Measurements from ENCODE around the gene PDK2. TPM values are rescaled to one million over a fixed set of nuclear protein-coding genes. Genes with fewer than 3 reads are reported as not detected.

PDK2 gene
- total and polyA plus RNA-seq, 10 of the 15 experiments (the other 5 are each of a cell fraction or from before 2014, with no cell fraction given), result 0.98 to 22.6 (median 12.3) TPM

DNA sequence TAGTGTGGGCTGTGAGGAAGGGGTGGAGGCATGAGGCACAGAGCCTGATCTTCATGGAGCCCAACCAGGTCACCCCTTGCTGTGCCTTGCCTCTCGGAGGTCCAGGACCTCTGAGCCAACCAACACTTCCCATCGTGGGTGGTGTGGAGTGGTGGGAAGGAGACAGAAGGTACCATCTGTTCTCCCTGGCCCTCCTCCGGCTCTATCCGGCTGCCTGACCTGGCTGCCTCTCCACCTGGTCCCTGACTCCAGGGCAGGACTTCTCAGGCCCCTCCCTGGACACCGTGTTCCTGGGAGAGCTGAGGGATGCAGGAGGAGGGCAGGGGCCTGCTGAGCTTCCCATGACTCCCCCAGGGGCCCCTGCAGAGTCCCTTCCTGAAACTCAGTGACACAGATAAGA is 3.9 kb downstream of the PDK2 start:
- no peaks in the 10 kb centered on the region for H4K20me1 ChIP-seq (ENCODE audit: control insufficient read depth, insufficient read depth)
- FAIRE-seq (no peak), ATAC-seq (no peak), DNase-seq (ENCODE audit: low read depth, low spot score) (no peak)
- H3K4me3 ChIP-seq, result no peak overlapping the region
- ChIA-PET RAD21 (ENCODE audit: unreplicated experiment) (no interaction called here), POLR2A (no interaction called here), CTCF (interaction anchor here (2.0 to 3.4 kb wide), 3 partner anchors 12 to 62 kb away, joined by 4 to 13 read pairs (median 6); no protein-coding TSS in a partner anchor), SMC1A (ENCODE audit: uncharacterized antibody, unreplicated experiment) (no interaction called here)
- H3K36me3 ChIP-seq (ENCODE audit: control insufficient read depth in 2 of 2, insufficient read depth in 2 of 2, low read length in 1 of 2), result no peaks in the 10 kb centered on the region
- H3K9ac ChIP-seq (ENCODE audit: control insufficient read depth, insufficient read depth, low read length), result no peak overlapping the region
- in situ Hi-C loops (cut with MboI) (no loop called here), intact Hi-C loops (cut with micrococcal nuclease; ENCODE audit: unreplicated experiment) (loop anchor here (5.0 kb wide), 1 partner anchor 48 kb away; no protein-coding TSS in a partner anchor)
- H3K4me1 ChIP-seq (ENCODE audit: control insufficient read depth, insufficient read depth, low read length), result peaks cover 17% of the 10 kb centered on the region
- no peaks in the 10 kb centered on the region for H3K27me3 ChIP-seq (replicated peaks in 1 of 2; ENCODE audit: control insufficient read depth in 2 of 2, insufficient read depth in 2 of 2, low read length in 1 of 2)
- TF ChIP-seq MTA3 (IDR thresholded peaks at IDR 0.05; ENCODE audit: borderline replicate concordance, low read length) (no peak), STAT1 (conservative IDR thresholded peaks at IDR 0.05) (no peak), BMI1 (IDR thresholded peaks at IDR 0.05; ENCODE audit: borderline replicate concordance) (no peak), NBN (IDR thresholded peaks at IDR 0.05) (no peak), BACH1 (IDR thresholded peaks at IDR 0.05; ENCODE audit: borderline replicate concordance) (no peak), ESRRA (IDR thresholded peaks at IDR 0.05; ENCODE audit: low read length) (no peak), YY1 (IDR thresholded peaks at IDR 0.05; ENCODE audit: low read depth, low read length) (no peak), RELA (IDR thresholded peaks at IDR 0.05; ENCODE audit: borderline replicate concordance, partially characterized antibody) (no peak), NFYA (IDR thresholded peaks at IDR 0.05; ENCODE audit: borderline replicate concordance, low read depth, low read length) (no peak)
- TF ChIP-seq, protein P1, sequence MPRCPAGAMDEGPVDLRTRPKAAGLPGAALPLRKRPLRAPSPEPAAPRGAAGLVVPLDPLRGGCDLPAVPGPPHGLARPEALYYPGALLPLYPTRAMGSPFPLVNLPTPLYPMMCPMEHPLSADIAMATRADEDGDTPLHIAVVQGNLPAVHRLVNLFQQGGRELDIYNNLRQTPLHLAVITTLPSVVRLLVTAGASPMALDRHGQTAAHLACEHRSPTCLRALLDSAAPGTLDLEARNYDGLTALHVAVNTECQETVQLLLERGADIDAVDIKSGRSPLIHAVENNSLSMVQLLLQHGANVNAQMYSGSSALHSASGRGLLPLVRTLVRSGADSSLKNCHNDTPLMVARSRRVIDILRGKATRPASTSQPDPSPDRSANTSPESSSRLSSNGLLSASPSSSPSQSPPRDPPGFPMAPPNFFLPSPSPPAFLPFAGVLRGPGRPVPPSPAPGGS (IDR thresholded peaks at IDR 0.05; ENCODE audit: borderline replicate concordance, insufficient read depth, low read depth, low read length, poor library complexity, severe bottlenecking), result no peak
- TF ChIP-seq, protein P2, sequence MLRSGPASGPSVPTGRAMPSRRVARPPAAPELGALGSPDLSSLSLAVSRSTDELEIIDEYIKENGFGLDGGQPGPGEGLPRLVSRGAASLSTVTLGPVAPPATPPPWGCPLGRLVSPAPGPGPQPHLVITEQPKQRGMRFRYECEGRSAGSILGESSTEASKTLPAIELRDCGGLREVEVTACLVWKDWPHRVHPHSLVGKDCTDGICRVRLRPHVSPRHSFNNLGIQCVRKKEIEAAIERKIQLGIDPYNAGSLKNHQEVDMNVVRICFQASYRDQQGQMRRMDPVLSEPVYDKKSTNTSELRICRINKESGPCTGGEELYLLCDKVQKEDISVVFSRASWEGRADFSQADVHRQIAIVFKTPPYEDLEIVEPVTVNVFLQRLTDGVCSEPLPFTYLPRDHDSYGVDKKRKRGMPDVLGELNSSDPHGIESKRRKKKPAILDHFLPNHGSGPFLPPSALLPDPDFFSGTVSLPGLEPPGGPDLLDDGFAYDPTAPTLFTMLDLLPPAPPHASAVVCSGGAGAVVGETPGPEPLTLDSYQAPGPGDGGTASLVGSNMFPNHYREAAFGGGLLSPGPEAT (IDR thresholded peaks at IDR 0.05; ENCODE audit: low read depth), result no peak
- TF ChIP-seq, protein P3, sequence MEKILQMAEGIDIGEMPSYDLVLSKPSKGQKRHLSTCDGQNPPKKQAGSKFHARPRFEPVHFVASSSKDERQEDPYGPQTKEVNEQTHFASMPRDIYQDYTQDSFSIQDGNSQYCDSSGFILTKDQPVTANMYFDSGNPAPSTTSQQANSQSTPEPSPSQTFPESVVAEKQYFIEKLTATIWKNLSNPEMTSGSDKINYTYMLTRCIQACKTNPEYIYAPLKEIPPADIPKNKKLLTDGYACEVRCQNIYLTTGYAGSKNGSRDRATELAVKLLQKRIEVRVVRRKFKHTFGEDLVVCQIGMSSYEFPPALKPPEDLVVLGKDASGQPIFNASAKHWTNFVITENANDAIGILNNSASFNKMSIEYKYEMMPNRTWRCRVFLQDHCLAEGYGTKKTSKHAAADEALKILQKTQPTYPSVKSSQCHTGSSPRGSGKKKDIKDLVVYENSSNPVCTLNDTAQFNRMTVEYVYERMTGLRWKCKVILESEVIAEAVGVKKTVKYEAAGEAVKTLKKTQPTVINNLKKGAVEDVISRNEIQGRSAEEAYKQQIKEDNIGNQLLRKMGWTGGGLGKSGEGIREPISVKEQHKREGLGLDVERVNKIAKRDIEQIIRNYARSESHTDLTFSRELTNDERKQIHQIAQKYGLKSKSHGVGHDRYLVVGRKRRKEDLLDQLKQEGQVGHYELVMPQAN (conservative IDR thresholded peaks at IDR 0.05), result no peak
- TF ChIP-seq, protein P4, sequence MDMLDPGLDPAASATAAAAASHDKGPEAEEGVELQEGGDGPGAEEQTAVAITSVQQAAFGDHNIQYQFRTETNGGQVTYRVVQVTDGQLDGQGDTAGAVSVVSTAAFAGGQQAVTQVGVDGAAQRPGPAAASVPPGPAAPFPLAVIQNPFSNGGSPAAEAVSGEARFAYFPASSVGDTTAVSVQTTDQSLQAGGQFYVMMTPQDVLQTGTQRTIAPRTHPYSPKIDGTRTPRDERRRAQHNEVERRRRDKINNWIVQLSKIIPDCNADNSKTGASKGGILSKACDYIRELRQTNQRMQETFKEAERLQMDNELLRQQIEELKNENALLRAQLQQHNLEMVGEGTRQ (IDR thresholded peaks at IDR 0.05; ENCODE audit: borderline replicate concordance, low read depth, low read length), result no peak
- no peaks in the 10 kb centered on the region for H3K9me3 ChIP-seq (replicated peaks; ENCODE audit: control insufficient read depth, insufficient read depth, low read length)
- WGBS (ENCODE audit: insufficient coverage, insufficient replicate concordance, low lambda C conversion rate, missing lambda C conversion rate), result 41% methylated on average over 5 of the region's 5 CpGs
- H3K4me2 ChIP-seq (ENCODE audit: control insufficient read depth, insufficient read depth), result no peak overlapping the region
- no peak overlapping the region for H3K27ac ChIP-seq (ENCODE audit: control insufficient read depth, insufficient read depth)
- no peaks in the 10 kb centered on the region for H3K79me2 ChIP-seq (ENCODE audit: control insufficient read depth, insufficient read depth, low read length)
- no TSS peak for BruUV-seq (replicated peaks)
- H2AFZ ChIP-seq (ENCODE audit: control insufficient read depth, low read depth, low read length), result no peak overlapping the region
